Measurements from ENCODE around the gene TSEN34.

TSEN34 gene
- total RNA-seq, result 9.0 to 19.1 (median 15.5) reads per million in 17 experiments

GRCh38 chr19:54191011-54191810 is at the start of gene TSEN34:
Gene TSEN34 (plus strand): TSS chr19:54191308. CDS start chr19:54191365, 57 bp downstream.
- peak; percentile 89 to 97 (median 94) for DNase-seq

- DNase-seq, result no peak
Measured at GRCh38 chr19:54141356-54141755, 49.8 kb upstream of the TSEN34 start.

GRCh38 chr19:54142166-54142780 is 48.8 kb upstream of the TSEN34 start:
- no peak for DNase-seq

- DNase-seq, result no peak
Measured at GRCh38 chr19:54145541-54146158, 45.5 kb upstream of the TSEN34 start.

- DNase-seq, result no peak
Measured at GRCh38 chr19:54147676-54148075, 43.4 kb upstream of the TSEN34 start.

GRCh38 chr19:54148158-54148557 is 43.0 kb upstream of the TSEN34 start:
- no peak for DNase-seq

- no peak for DNase-seq
Measured at GRCh38 chr19:54149021-54149812, 41.9 kb upstream of the TSEN34 start.

GRCh38 chr19:54151362-54152035 is 39.6 kb upstream of the TSEN34 start:
- no peak for DNase-seq

GRCh38 chr19:54152267-54152666 is 38.8 kb upstream of the TSEN34 start:
- DNase-seq, result no peak

GRCh38 chr19:54152878-54153524 is 38.1 kb upstream of the TSEN34 start:
- DNase-seq, result no peak

- no peak for DNase-seq
Measured at GRCh38 chr19:54153731-54154326, 37.3 kb upstream of the TSEN34 start.

GRCh38 chr19:54154603-54155345 is 36.3 kb upstream of the TSEN34 start:
- DNase-seq, result no peak

- no peak for DNase-seq
Measured at GRCh38 chr19:54155694-54156093, 35.4 kb upstream of the TSEN34 start.

GRCh38 chr19:54156490-54156889 is 34.6 kb upstream of the TSEN34 start:
- no peak for DNase-seq

GRCh38 chr19:54156953-54157352 is 34.2 kb upstream of the TSEN34 start:
- DNase-seq, result no peak

- DNase-seq, result peak; percentile 21 to 60 (median 45)
Measured at GRCh38 chr19:54158812-54159351, 32.2 kb upstream of the TSEN34 start.

GRCh38 chr19:54159352-54160181 is 31.5 kb upstream of the TSEN34 start, which contains the start of gene LENG1:
Gene LENG1 (minus strand): TSS chr19:54159721. CDS start chr19:54159695, 26 bp downstream.
- peak; percentile 100 for DNase-seq

GRCh38 chr19:54160182-54160811 is 30.8 kb upstream of the TSEN34 start:
- peak in 3 of 4 experiments; percentile 29 to 39 (median 31) for DNase-seq

GRCh38 chr19:54160854-54161253 is 30.3 kb upstream of the TSEN34 start:
- DNase-seq, result no peak
